K562 treated with DMSO at 1 percent for 12 hours (cell line): Measurements from ENCODE around the gene EIF1AX. TPM values are rescaled to one million over a fixed set of nuclear protein-coding genes. Genes with fewer than 3 reads are reported as not detected.

Experiments used
- total RNA-seq: library from RNA; unstranded; fragments of 300-600 nt; gene quantifications from 2 replicates; pipeline ENCODE4 v1.2.3, GENCODE V29; 2022; ENCODE audit not compliant: insufficient read depth

The EIF1AX gene
- 12.5 and 46.9 TPM in 2 replicates for total RNA-seq

GRCh38 chrX:20141281-20142220 lies at the start of gene EIF1AX:
TSS of gene EIF1AX (minus strand) at chrX:20141838. CDS start at chrX:20141640, 198 bp downstream.

DNA sequence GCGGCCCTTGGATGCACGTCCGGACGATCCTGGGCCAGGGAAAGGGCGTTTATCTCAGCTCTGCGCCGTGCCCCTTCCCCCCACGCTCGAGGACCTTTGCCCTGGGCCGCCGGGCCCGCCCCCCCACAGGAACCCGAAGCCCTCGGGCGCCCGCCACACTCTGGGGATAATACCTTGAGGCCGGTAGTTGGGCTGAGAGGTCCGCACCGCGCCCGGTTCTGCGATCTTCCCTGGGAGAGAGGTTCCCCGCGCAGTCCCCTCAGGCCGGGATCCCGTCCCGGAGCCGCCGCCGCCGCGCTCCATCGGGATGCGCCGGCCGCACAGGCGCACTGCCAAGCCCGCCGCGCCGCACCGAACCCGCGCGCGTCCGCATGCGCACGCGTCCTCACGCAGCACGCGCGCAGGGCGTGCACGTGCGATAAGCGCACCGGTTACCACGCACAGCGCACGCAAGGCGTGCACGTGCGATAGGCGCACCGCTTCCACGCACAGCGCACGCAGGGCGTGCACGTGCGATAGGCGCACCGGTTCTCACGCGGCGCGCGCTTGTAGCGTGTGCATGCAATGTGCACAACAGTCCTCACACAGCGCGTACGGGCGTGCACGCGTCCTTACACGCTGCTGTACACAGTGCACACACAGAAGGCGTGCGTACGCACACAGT lies 24.9 kb downstream of the EIF1AX start, which contains the start of gene MAP7D2:
Gene MAP7D2 (minus strand): TSS at position 331 of the 664 bp plus-strand sequence. CDS start 28 bp downstream, at position 303.

Other genes starting within 250 kb of the EIF1AX start
- 2.2 and 2.3 TPM in 2 replicates for gene BCLAF3, start 150.8 kb downstream of the EIF1AX start, total RNA-seq
- 0.15 and 0.19 TPM in 2 replicates for gene MAP7D2, start 24.9 kb downstream of the EIF1AX start, total RNA-seq
- gene RPS6KA3, start 125.1 kb upstream of the EIF1AX start, total RNA-seq = 6.0 and 26.9 TPM in 2 replicates